ENCODE results near the gene MUSTN1.

MUSTN1 gene

DNA sequence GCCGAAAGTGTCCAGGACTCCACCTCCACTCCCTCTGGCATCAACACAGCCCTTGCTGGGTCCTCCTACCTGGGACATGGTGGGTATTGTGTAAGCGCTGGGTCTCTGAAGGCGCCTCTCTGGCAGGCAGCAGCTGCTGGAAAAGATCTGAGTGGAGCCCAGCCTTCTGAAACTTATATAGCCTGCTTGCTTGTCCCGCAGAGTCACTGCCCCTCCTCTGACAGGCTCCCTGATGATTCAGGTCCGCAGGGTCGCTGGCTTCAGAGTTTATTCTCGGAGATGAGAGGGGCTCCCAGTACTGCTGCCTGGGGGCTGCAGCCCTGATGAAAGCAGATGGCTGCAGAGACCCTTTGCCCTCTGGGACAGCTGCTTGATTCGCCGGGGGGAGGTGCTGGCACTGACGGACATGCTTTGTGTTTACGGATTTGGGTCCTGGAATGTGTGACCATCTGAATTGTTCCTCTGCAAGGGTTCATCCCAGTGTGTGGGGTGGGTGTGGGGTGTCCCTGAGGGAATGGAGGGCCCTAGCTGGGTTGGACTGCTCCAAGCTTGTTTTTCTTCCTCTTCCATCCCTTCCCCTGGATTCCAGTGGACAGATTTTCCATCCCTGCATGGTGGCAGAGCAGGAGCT, at the start of gene MUSTN1:
TSS of gene MUSTN1 (minus strand) at position 149 of the 631 bp plus-strand sequence. CDS start at position 78, 71 bp downstream.
- Histone ChIP-seq H3K36me3 (ENCODE audit: insufficient read depth, low read depth, low read length) (no peaks in the 10 kb centered on the region; the same call in 1 of the 2 replicates), H3K27ac (ENCODE audit: low read length) (no peak within 1 kb of the TSS), H3K27me3 (ENCODE audit: insufficient read depth, low read length) (no peaks in the 10 kb centered on the region), H3K9me3 (ENCODE audit: insufficient read depth, low read depth, low read length) (no peaks in the 10 kb centered on the region), H3K4me1 (ENCODE audit: insufficient read depth, low read length) (no peaks in the 10 kb centered on the region), H3K4me3 (ENCODE audit: low read length) (no peak within 1 kb of the TSS), H3K9ac (ENCODE audit: low read depth, low read length) (no peak within 1 kb of the TSS)

DNA sequence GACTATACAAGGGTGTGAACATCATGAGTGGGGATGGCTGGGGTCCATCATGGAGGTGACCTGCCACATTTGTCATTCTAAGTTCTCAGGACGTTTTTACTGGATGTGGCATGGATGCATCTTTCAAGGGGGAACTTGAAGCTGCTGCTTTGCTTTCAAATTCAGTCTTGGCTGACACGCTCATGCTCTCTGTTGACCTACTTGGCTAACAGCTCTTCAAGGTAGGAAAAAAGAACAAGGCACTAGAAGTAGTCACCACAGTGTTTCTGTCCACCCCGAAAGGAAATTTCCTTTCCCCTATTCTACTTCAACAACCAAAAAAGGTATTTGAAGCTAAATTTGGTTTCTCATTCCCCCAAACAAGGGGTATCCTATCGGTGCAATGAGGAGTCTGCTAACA, 47.6 kb upstream of the MUSTN1 start:
- Histone ChIP-seq H3K27me3 (ENCODE audit: insufficient read depth, low read length) (no peaks in the 10 kb centered on the region), H3K36me3 (ENCODE audit: insufficient read depth, low read depth, low read length) (peaks cover 6% of the 10 kb centered on the region; the same call in 1 of the 2 replicates), H3K27ac (ENCODE audit: low read length) (no peak overlapping the region), H3K9ac (ENCODE audit: low read depth, low read length) (no peak overlapping the region), H3K9me3 (ENCODE audit: insufficient read depth, low read depth, low read length) (no peaks in the 10 kb centered on the region), H3K4me1 (ENCODE audit: insufficient read depth, low read length) (no peaks in the 10 kb centered on the region), H3K4me3 (ENCODE audit: low read length) (no peak overlapping the region)

DNA sequence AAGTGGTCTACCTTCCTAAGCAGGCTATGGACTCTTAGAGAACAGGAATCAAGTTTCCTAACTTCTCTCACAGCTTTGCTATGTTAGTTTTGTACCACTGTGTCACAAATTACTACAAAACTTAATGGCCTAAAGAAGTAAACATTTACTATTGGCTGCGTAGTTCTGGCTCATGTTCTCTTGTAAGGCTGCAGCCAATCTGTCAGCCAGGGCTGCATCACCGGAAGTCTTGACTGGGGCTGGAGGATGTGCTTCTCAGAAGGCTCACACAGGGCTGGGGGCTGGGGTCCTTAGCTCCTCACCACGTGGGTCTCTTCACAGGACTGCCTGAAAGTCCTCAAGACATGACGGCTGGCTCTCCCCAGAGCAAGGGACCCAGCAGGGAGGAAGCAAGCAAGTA, 47.1 kb upstream of the MUSTN1 start:
- no peaks in the 10 kb centered on the region for H3K4me1 ChIP-seq (ENCODE audit: insufficient read depth, low read length)
- H3K27me3 ChIP-seq (ENCODE audit: insufficient read depth, low read length) = no peaks in the 10 kb centered on the region
- H3K9ac ChIP-seq (ENCODE audit: low read depth, low read length) = no peak overlapping the region
- peaks cover 6% of the 10 kb centered on the region; the same call in 1 of the 2 replicates for H3K36me3 ChIP-seq (ENCODE audit: insufficient read depth, low read depth, low read length)
- no peaks in the 10 kb centered on the region for H3K9me3 ChIP-seq (ENCODE audit: insufficient read depth, low read depth, low read length)
- no peak overlapping the region for H3K4me3 ChIP-seq (ENCODE audit: low read length)
- no peak overlapping the region for H3K27ac ChIP-seq (ENCODE audit: low read length)

DNA sequence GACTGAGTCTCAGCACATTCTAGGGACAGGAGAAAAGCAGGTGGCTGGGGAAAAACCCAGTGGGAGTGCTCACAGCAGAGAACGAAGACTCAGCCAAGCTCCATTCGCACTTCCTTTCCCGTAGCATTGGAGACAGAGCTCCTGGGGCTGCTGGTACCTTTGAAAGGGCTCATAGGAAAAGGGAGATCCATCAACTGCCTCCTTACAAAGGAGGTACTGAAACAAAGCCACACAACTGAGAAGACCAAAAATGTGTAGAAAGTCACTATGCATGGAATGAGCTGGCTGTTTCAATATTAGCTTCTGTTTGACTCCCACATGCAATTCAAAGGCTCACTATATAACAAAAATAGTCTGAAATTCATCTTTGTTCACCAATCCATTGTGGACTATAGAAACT, 45.7 kb upstream of the MUSTN1 start:
- Histone ChIP-seq H3K27me3 (ENCODE audit: insufficient read depth, low read length) (no peaks in the 10 kb centered on the region), H3K27ac (ENCODE audit: low read length) (no peak overlapping the region), H3K36me3 (ENCODE audit: insufficient read depth, low read depth, low read length) (peaks cover 6% of the 10 kb centered on the region; the same call in 1 of the 2 replicates), H3K4me3 (ENCODE audit: low read length) (no peak overlapping the region), H3K9ac (ENCODE audit: low read depth, low read length) (no peak overlapping the region), H3K9me3 (ENCODE audit: insufficient read depth, low read depth, low read length) (no peaks in the 10 kb centered on the region), H3K4me1 (ENCODE audit: insufficient read depth, low read length) (peaks cover 7% of the 10 kb centered on the region)

DNA sequence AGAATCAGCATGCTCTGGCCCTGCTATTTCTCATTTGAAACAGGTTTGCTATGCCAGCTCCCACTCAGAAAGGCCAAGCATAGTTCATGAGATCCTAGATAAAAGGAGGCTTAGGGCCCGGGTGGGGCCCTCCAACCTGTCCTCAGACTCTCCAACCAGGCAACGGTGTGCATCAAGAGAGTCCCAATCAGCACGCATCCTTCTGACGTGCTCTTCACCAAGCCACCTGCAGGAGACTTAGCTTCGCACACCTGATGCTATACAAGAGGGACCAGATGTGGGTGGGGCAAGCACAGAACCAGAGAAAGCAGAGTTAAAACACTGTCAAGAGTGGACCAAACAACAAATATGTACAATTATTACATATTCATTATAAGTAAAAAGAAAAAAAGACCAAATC, 45.2 kb upstream of the MUSTN1 start:
- Histone ChIP-seq H3K4me3 (ENCODE audit: low read length) (no peak overlapping the region), H3K27me3 (ENCODE audit: insufficient read depth, low read length) (no peaks in the 10 kb centered on the region)

DNA sequence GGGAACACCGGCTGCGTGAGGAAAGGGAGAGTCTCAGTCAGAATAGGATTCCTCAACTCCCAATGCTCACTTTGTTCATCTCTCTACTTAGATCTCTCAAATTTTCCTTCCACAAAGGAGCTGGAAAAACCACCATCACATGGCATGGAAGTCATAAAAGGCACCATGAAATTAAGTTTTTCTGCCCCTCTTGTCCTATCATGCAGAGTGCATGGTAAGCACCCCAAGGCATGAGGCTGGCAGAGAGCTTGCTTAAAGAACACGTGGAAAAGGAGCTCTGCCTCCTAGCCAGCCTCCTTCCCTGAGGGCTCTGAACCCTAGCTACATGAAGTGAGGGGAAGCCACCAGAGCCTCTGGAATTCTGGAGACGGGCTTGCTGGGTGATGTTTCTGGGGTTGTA, 44.8 kb upstream of the MUSTN1 start:
- Histone ChIP-seq H3K36me3 (ENCODE audit: insufficient read depth, low read depth, low read length) (peaks cover 1% of the 10 kb centered on the region; the same call in 1 of the 2 replicates), H3K27me3 (ENCODE audit: insufficient read depth, low read length) (no peaks in the 10 kb centered on the region), H3K4me1 (ENCODE audit: insufficient read depth, low read length) (peaks cover 8% of the 10 kb centered on the region), H3K9ac (ENCODE audit: low read depth, low read length) (no peak overlapping the region), H3K4me3 (ENCODE audit: low read length) (no peak overlapping the region), H3K27ac (ENCODE audit: low read length) (no peak overlapping the region), H3K9me3 (ENCODE audit: insufficient read depth, low read depth, low read length) (no peaks in the 10 kb centered on the region)

More for the DNA sequence above, 45.2 kb upstream of the MUSTN1 start:
- Histone ChIP-seq H3K9ac (ENCODE audit: low read depth, low read length) (no peak overlapping the region), H3K9me3 (ENCODE audit: insufficient read depth, low read depth, low read length) (no peaks in the 10 kb centered on the region), H3K27ac (ENCODE audit: low read length) (no peak overlapping the region), H3K4me1 (ENCODE audit: insufficient read depth, low read length) (peaks cover 8% of the 10 kb centered on the region), H3K36me3 (ENCODE audit: insufficient read depth, low read depth, low read length) (peaks cover 6% of the 10 kb centered on the region; the same call in 1 of the 2 replicates)

DNA sequence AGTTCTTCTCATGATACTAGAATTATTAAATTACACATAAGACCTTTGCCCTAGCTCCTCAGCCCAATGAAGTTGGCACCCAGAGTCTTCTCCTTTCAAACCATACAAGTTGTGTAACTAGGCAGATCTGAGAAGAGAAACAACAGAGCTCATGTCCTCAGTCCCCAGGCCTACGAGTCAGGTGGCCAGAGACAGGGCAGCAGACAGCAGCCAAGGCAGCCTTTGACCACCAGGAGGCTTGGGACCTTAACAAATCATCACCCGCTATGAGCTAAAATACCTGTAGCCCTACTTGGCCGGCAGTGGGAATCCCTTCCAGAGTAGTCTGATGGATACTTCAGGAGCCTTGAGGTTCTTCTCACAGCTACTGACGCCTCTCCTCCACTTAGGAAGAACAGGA, 44.3 kb upstream of the MUSTN1 start:
- Histone ChIP-seq H3K27ac (ENCODE audit: low read length) (no peak overlapping the region), H3K36me3 (ENCODE audit: insufficient read depth, low read depth, low read length) (no peaks in the 10 kb centered on the region), H3K27me3 (ENCODE audit: insufficient read depth, low read length) (no peaks in the 10 kb centered on the region), H3K4me3 (ENCODE audit: low read length) (no peak overlapping the region), H3K9ac (ENCODE audit: low read depth, low read length) (no peak overlapping the region), H3K9me3 (ENCODE audit: insufficient read depth, low read depth, low read length) (no peaks in the 10 kb centered on the region), H3K4me1 (ENCODE audit: insufficient read depth, low read length) (peaks cover 8% of the 10 kb centered on the region)

DNA sequence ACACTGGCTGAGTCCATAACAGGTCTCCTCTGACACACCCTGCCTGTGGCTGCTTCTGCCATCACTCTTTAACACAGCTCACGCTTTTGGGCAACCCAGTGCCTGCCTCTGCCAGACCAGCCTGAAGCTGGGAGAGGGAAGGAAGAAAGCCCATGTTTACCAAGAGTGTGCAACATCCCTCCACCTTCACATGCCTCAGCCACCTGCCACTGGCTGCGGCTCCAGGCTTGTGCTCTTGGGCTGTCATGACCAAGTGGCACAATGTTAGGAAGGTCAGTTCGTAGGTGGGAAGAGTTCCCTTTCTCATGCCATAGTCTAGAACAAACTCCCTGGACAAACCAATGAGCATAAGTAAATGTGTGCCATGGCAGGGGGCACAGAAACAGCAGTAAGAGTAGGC, 42.3 kb upstream of the MUSTN1 start:
- Histone ChIP-seq H3K9me3 (ENCODE audit: insufficient read depth, low read depth, low read length) (no peaks in the 10 kb centered on the region), H3K36me3 (ENCODE audit: insufficient read depth, low read depth, low read length) (no peaks in the 10 kb centered on the region), H3K4me1 (ENCODE audit: insufficient read depth, low read length) (peaks cover 8% of the 10 kb centered on the region), H3K4me3 (ENCODE audit: low read length) (no peak overlapping the region), H3K9ac (ENCODE audit: low read depth, low read length) (no peak overlapping the region), H3K27ac (ENCODE audit: low read length) (no peak overlapping the region), H3K27me3 (ENCODE audit: insufficient read depth, low read length) (no peaks in the 10 kb centered on the region)

DNA sequence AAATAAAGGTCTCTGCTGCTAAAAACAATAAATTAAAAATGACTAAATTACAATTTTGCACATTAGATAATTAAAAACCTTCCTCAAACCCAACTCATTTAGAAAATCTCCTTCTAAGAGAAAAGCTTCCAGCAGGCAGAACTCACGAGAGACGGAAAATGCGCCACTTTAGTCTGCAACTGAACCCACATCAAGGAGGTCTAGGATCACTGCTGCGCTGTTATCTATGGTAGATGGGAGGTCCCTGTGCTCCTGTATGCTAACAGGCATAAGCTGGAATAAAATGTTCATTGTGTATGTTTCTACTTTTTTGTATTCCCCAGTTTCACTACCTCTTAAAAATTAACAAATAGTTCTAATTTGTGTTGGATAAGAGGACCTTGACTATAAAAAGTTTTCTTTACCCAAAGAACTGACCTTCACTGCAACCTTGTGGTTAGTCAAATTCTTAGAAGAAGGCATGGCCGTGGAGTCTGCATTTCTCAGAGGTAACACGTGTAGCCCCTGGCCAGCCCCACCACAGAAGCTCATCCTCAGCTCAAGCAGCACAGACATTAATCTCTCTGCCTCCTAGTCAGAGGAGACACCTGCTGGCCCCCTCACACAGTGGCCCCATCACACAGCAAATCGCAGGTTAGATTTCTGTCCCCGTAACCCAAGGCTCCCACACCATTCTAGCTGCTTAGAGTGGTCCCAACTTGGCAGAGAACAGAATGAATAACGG, 40.2 kb upstream of the MUSTN1 start:
- H3K9ac ChIP-seq (ENCODE audit: low read depth, low read length) = no peak overlapping the region
- no peaks in the 10 kb centered on the region for H3K36me3 ChIP-seq (ENCODE audit: insufficient read depth, low read depth, low read length)
- no peak overlapping the region for H3K4me3 ChIP-seq (ENCODE audit: low read length)
- H3K9me3 ChIP-seq (ENCODE audit: insufficient read depth, low read depth, low read length) = no peaks in the 10 kb centered on the region
- H3K27ac ChIP-seq (ENCODE audit: low read length) = no peak overlapping the region
- peaks cover 8% of the 10 kb centered on the region for H3K4me1 ChIP-seq (ENCODE audit: insufficient read depth, low read length)
- H3K27me3 ChIP-seq (ENCODE audit: insufficient read depth, low read length) = no peaks in the 10 kb centered on the region

DNA sequence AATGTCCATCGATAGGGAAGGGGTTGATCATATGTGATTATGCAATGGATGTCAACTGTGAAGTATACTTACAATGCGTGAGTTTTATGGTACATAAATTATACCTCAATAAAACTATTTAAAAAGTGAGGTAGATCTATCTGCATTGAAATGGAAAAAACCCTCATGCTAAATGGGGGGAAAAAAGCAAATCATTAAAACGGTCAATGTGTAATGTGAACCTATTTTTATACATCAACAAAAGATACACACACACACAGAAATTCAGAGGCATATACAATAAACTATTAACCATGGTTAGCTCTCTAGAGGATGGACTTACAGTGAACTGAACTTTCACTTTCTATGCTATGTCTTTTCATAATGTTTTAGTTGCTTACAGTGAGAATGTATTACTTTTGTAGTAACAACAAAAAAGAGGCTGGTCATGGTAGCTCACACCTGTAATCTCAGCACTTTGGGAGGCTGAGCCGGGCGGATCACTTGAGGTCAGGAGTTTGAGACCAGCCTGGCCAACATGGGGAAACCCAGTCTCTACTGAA, 39.4 kb upstream of the MUSTN1 start:
- no peaks in the 10 kb centered on the region for H3K9me3 ChIP-seq (ENCODE audit: insufficient read depth, low read depth, low read length)
- no peaks in the 10 kb centered on the region for H3K27me3 ChIP-seq (ENCODE audit: insufficient read depth, low read length)
- H3K36me3 ChIP-seq (ENCODE audit: insufficient read depth, low read depth, low read length) = no peaks in the 10 kb centered on the region
- no peak overlapping the region for H3K9ac ChIP-seq (ENCODE audit: low read depth, low read length)
- H3K4me1 ChIP-seq (ENCODE audit: insufficient read depth, low read length) = peaks cover 8% of the 10 kb centered on the region
- no peak overlapping the region for H3K4me3 ChIP-seq (ENCODE audit: low read length)
- H3K27ac ChIP-seq (ENCODE audit: low read length) = no peak overlapping the region

DNA sequence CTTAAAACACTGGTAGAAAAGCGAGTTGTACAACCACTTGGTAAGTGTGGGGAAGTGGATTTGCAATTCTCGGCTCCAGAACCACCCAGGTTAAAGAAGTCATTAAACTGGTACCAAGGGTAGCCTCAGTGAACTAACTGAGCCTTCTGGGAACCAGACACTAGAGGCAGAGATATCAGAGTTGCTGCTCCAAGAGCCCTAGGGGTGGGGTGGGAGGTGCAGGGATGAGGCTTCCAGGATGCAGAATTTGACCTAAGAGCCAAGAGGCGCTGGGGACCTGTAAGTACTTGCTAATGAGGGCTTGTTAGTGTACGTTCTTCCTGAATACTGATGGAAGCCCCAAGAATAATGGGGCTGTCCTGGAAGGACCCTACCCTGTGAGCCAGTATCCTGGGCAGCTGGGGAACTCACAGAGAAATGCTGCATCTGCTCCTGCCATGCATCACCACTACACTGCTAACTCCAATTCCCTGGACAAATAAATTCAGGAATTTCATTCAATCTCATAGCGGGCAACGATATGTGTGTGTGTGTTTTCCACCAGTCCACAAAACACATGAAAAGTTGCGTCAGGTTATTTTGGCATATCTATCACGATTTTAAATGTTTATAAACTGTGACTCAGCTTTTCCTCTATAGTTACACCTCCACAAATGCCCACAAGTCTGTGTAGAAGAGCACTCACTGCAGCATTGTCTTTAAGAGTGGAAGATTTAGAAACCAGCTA, 38.8 kb upstream of the MUSTN1 start:
- H3K9me3 ChIP-seq (ENCODE audit: insufficient read depth, low read depth, low read length) = no peaks in the 10 kb centered on the region
- no peak overlapping the region for H3K27ac ChIP-seq (ENCODE audit: low read length)
- H3K9ac ChIP-seq (ENCODE audit: low read depth, low read length) = no peak overlapping the region
- no peak overlapping the region for H3K4me3 ChIP-seq (ENCODE audit: low read length)
- H3K36me3 ChIP-seq (ENCODE audit: insufficient read depth, low read depth, low read length) = no peaks in the 10 kb centered on the region
- no peaks in the 10 kb centered on the region for H3K27me3 ChIP-seq (ENCODE audit: insufficient read depth, low read length)
- H3K4me1 ChIP-seq (ENCODE audit: insufficient read depth, low read length) = peaks cover 8% of the 10 kb centered on the region
